Colonic mucosa (tissue), 4 donors: ENCODE measurements around the gene EID2. TPM values are rescaled to one million over a fixed set of nuclear protein-coding genes. Genes with fewer than 3 reads are reported as not detected.

Source experiments
- DNase-seq: peaks from one replicate; pipeline ENCODE4 v3.0.0-alpha.2; 2020
- H3K27ac ChIP-seq: fragments of 200-600 bp; one replicate; pipeline ENCODE4 v1.8.0; 2021
- H3K27me3 ChIP-seq: fragments of 200-600 bp; one replicate; pipeline ENCODE4 v1.8.0; 2021
- H3K36me3 ChIP-seq: fragments of 200-600 bp; one replicate; pipeline ENCODE4 v1.8.0; 2021
- H3K4me1 ChIP-seq: fragments of 200-600 bp; one replicate; pipeline ENCODE4 v1.8.0; 2021; ENCODE audit warnings: mild to moderate bottlenecking
- H3K4me3 ChIP-seq: fragments of 200-600 bp; one replicate; pipeline ENCODE4 v1.8.0; 2021
- H3K9ac ChIP-seq, 2 donors: one replicate each; pipeline ENCODE4 v1.7.0; 2013; ENCODE audit warnings: control low read depth in 2 of 2, low read depth in 2 of 2, low read length in 2 of 2
- H3K9me3 ChIP-seq: fragments of 200-600 bp; one replicate; pipeline ENCODE4 v1.8.0; 2021
- intact Hi-C: fragments of 100-400 bp; cut with DNase I; formaldehyde crosslinking; loops from one replicate; pipeline ENCODE4 v1.14.1; 2022
- total RNA-seq, 2 donors: library from RNA; stranded (reverse); fragmentation: NEBNext Ultra II Directional in 1 of 2; extraction: Animal tissue kit (Norgen Biotek cat#: 25700) in 1 of 2; gene quantifications; one replicate each; pipeline ENCODE4 v1.2.1, GENCODE V29; 2021
- TF ChIP-seq, protein P1 (sequence below): fragments of 200-600 bp; IDR thresholded peaks from one replicate; pipeline ENCODE4 v1.8.0; 2022; ENCODE audit warnings: antibody characterized with exemption, mild to moderate bottlenecking
- donor health status: healthy.
- donor health status: DM: no; HTN: no; CAD: no.
- donor health status: DM: no; HTN: no; CAD: no.

EID2 gene
- total RNA-seq, 2 donors from 2014 or later: 11.4 to 11.9 TPM

DNA sequence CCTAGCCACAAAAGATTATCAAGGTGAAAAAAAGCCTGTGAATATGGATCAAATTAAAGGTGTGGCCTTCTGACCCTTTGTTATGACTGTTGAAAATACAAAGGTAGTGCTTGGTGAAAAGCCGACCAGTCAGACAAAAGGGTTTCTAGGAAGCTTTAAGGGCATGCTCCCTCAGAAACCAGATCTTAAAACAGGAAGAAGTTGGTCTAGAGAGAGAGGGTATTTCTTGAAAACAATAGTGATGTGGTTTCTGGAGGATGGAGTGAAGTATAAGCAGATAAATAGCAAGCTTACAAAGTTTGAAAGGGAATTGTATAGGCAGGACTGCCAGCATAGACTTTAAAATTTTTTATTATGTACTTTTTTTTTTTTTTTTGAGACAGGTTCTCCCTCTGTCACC, 5.0 kb upstream of the EID2 start:
- Histone ChIP-seq H3K36me3 (no peaks in the 10 kb centered on the region), H3K9me3 (no peaks in the 10 kb centered on the region), H3K27me3 (no peaks in the 10 kb centered on the region), H3K4me1 (no peaks in the 10 kb centered on the region), H3K27ac (no peak overlapping the region), H3K9ac (no peak overlapping the region), H3K4me3 (no peak overlapping the region)
- TF ChIP-seq, protein P1, sequence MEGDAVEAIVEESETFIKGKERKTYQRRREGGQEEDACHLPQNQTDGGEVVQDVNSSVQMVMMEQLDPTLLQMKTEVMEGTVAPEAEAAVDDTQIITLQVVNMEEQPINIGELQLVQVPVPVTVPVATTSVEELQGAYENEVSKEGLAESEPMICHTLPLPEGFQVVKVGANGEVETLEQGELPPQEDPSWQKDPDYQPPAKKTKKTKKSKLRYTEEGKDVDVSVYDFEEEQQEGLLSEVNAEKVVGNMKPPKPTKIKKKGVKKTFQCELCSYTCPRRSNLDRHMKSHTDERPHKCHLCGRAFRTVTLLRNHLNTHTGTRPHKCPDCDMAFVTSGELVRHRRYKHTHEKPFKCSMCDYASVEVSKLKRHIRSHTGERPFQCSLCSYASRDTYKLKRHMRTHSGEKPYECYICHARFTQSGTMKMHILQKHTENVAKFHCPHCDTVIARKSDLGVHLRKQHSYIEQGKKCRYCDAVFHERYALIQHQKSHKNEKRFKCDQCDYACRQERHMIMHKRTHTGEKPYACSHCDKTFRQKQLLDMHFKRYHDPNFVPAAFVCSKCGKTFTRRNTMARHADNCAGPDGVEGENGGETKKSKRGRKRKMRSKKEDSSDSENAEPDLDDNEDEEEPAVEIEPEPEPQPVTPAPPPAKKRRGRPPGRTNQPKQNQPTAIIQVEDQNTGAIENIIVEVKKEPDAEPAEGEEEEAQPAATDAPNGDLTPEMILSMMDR: no peak
- DNase-seq: no peak
- intact Hi-C loops: no loop called here

DNA sequence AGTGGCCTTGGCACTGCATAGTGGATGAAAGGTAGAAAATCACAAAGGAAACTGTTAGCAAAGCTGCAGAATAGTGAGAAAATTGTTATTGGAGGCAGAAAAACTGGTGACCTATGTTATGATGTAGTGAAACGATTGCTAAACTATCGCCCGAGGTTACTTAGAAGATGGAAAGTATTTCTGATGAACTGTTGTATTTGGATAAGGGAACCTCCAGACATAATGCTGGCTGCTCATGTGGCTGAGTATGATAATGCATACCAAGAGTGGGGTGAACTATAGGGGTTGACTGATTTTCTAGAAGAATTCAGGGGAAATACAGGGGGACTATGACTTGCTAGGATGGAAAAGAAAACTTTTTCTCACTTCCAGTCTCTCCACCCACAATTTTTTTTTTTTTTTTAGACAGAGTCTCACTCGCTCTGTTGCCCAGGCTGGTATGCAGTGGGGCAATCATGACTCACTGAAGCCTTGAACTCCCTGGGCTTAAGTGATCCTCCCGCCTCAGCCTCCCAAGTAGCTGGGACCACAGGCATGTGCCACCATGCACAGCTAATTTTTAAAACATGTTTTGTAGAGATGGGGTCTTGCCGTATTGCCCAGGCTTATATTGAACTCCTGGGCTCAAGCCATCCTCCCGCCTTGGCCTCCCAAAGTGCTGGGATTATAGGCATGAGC, 4.4 kb upstream of the EID2 start:
- TF ChIP-seq, protein P1: no peak
- H3K9me3 ChIP-seq: no peaks in the 10 kb centered on the region
- no peak overlapping the region for H3K4me3 ChIP-seq
- H3K27ac ChIP-seq: no peak overlapping the region
- H3K36me3 ChIP-seq: no peaks in the 10 kb centered on the region
- intact Hi-C loops: no loop called here
- DNase-seq: no peak
- no peak overlapping the region for H3K9ac ChIP-seq
- no peaks in the 10 kb centered on the region for H3K27me3 ChIP-seq
- H3K4me1 ChIP-seq: no peaks in the 10 kb centered on the region

DNA sequence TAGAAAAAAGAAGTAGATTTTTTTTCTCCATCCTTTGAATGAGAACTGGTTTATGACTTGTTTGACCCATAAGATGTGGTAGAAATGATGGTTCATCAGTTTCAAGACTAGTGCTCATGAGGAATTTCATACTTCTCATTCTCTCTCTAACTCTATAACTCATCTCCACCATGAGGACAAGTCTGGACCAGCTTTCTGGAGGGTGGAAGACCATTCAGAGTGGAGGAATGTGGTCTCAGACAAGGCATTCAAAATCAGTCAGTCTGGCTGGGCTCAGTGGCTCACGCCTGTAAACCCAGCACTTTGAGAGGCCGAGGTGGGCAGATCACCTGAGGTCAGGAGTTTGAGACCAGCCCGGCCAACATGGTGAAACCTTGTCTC, 3.5 kb upstream of the EID2 start:
- no peaks in the 10 kb centered on the region for H3K36me3 ChIP-seq
- intact Hi-C loops: no loop called here
- H3K4me1 ChIP-seq: peaks cover 7% of the 10 kb centered on the region
- H3K9me3 ChIP-seq: no peaks in the 10 kb centered on the region
- DNase-seq: no peak
- no peaks in the 10 kb centered on the region for H3K27me3 ChIP-seq
- H3K4me3 ChIP-seq: no peak overlapping the region
- no peak overlapping the region for H3K9ac ChIP-seq
- TF ChIP-seq, protein P1: no peak
- no peak overlapping the region for H3K27ac ChIP-seq

DNA sequence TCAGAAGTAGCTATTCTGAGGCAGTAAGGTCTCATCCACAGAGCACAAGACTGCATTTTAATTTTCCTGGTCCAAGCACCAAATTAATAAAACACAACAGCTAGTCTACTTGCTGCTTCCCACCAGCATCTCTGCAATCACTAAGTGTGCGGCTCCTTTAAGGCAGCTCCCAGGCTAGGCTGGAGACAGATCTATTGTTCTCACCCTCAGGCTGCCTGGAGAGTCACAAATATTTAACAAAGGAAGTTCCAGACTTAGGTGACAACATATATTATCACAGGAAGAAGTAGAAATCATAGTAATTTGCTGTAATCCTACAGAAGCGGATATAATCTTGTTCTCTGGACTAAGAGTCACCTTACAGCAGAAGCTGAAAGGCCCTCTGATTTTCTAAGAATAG, 2.2 kb upstream of the EID2 start:
- Histone ChIP-seq H3K4me1 (peaks cover 8% of the 10 kb centered on the region), H3K36me3 (no peaks in the 10 kb centered on the region), H3K4me3 (no peak overlapping the region), H3K27me3 (no peaks in the 10 kb centered on the region), H3K9ac (no peak overlapping the region), H3K27ac (no peak overlapping the region), H3K9me3 (no peaks in the 10 kb centered on the region)
- TF ChIP-seq, protein P1: no peak
- intact Hi-C loops: no loop called here
- DNase-seq: no peak

DNA sequence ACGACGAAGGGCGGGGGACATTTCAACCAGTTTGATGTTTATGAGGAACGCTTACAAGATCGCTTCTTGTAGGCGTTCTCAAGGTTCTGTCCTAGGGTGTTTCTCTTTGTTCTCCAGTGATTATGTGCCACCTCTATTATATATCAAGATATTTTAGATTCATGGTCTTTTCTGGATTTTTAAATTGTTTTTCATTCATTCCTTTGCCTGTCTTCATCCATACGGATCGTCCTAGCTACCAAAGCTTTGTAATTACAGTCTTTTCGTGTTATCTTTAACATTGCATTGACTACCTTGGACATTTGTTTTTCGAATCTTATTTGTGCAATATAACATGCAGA, 342 bp upstream of the EID2 start:
- Histone ChIP-seq H3K9ac (no peak overlapping the region), H3K27ac (peak overlapping the region; percentile 96)
- intact Hi-C loops: no loop called here

More for the DNA sequence above, 342 bp upstream of the EID2 start:
- no peaks in the 10 kb centered on the region for H3K27me3 ChIP-seq
- TF ChIP-seq, protein P1: no peak
- H3K9me3 ChIP-seq: no peaks in the 10 kb centered on the region
- peaks cover 8% of the 10 kb centered on the region for H3K4me1 ChIP-seq
- no peaks in the 10 kb centered on the region for H3K36me3 ChIP-seq
- no peak overlapping the region for H3K4me3 ChIP-seq
- DNase-seq: no peak
